LHCN-M2 (cell line): ENCODE data around the gene ABHD5. TPM values are rescaled to one million over a fixed set of nuclear protein-coding genes. Genes with fewer than 3 reads are reported as not detected.
"Not testable (repeated sequence)": the region's sequence is repeated elsewhere in the genome, so short reads cannot be mapped to it uniquely, and the experiment has no call there.

ENCODE experiments used
- DNase-seq: peaks from one replicate; pipeline ENCODE4 v3.0.0-alpha.2; 2012; ENCODE audit warnings: low read depth
- polyA plus RNA-seq: library from polyadenylated mRNA; unstranded; fragments of >200 nt; gene quantifications from one replicate; pipeline ENCODE4 v1.2.1, GENCODE V29; 2012; ENCODE audit warnings: missing spikeins
- total RNA-seq: library from RNA; depleted of rRNA; stranded (reverse); fragments of >200 nt; gene quantifications from 2 replicates; pipeline ENCODE4 v1.2.3, GENCODE V29; 2014; rRNA removed

The ABHD5 gene
- 32.3 and 34.6 TPM in 2 replicates for total RNA-seq
- polyA plus RNA-seq: 25.4 TPM

- DNase-seq: peak; percentile 91
Observed at GRCh38 chr3:43690400-43691119, at the start of gene ABHD5. Gene ABHD5, plus strand, starts transcription at chr3:43690938. Its CDS starts 55 bp downstream, at chr3:43690993.

DNA sequence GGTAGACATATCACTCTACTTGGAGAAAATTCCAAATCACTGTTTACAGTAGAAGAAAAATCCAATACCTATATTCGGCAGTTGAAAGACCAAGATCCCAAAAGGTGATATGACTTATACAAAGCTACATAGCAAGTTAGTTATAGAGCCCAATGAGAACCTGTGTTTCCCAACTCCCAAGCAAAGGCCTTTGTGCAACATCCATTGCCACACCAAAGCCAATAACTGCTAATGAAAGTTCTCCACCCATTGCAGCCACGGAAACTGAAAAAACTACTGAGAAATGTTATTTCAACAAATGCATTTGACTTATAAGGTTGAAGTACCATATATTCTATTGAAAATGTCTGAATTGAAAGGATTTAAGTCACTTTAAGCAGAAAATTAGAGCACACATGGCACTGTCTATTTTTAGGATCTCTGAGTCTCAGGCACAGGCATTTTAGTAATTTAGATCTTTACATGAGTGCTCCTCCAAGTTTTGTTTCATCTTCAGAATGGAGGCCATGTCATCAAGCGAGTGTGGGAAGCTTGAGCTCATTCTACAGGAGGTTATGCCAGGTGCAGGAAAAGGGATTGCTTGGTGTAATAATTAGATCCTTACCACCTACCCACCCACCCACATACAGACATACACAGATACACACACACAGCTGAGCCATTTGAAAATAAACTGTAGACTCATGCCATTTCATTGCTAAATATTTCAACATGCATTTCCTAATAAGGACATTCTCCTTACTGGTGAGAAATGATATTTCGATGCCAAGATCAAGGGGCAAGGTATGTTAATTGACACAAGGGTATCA is 49.2 kb upstream of the ABHD5 start:
- DNase-seq: peak; percentile 38

DNA sequence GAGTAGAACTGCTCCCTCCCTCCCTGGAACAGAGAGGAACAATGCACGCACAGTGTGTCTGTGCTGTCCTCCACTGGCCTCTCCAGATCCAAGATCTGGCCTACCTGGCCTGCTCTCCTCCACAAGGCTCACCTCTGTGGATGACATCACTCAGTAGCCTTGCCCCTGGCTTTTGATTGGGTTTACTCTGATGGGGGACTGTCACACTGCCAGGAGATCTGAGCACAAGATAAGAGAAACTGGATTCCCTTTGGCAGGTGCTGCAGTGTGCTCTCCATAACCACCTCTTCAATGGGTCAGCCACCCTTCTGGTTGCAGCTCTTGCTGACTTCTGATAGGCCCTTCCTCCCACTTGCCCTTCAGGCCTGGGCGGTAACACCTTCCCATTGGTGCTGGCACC is 46.3 kb upstream of the ABHD5 start:
- no peak for DNase-seq

- DNase-seq: no peak
Observed at GRCh38 chr3:43647331-43648166, 43.2 kb upstream of the ABHD5 start.

DNA sequence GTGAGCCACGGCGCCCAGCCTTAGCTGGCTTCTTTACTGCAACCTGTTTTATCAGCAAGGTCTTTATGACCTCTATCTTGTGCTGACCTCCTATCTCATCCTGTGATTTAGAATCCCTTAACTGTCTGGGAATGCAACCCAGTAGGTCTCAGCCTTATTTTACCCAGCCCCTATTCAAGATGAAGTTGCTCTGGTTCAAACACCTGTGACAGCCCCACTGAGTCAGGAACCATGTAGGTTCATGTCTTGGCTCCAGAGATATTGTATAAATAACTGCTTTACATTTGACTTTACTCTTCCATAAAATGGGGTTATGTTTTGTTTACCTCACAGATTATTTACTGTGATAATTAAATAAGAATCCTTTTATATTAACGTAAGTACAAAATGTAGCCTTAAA is 41.8 kb upstream of the ABHD5 start:
- no peak for DNase-seq

GRCh38 chr3:43649365-43649968 is 41.3 kb upstream of the ABHD5 start:
- DNase-seq: no peak

GRCh38 chr3:43650345-43650744 is 40.4 kb upstream of the ABHD5 start:
- DNase-seq: no peak

- DNase-seq: not testable (repeated sequence)
Observed at GRCh38 chr3:43656390-43656789, 34.3 kb upstream of the ABHD5 start.

- no peak for DNase-seq
Observed at GRCh38 chr3:43659250-43659880, 31.4 kb upstream of the ABHD5 start.

- not testable (repeated sequence) for DNase-seq
Observed at GRCh38 chr3:43661376-43661775, 29.4 kb upstream of the ABHD5 start.

DNA sequence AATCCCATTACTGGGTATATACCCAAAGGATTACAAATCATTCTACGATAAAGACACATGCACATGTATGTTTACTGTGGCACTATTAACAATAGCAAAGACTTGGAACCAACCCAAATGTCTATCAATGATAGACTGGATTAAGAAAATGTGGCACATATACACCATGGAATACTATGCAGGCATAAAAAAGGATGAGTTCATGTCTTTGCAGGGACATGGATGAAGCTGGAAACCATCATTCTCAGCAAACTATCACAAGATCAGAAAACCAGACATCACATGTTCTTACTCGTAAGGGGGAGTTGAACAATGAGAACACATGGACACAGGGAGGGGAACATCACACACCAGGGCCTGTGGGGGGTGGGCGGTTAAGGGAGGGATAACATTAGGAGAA is 25.7 kb upstream of the ABHD5 start:
- not testable (repeated sequence) for DNase-seq

- no peak for DNase-seq
Observed at GRCh38 chr3:43670635-43671522, 19.9 kb upstream of the ABHD5 start.

- DNase-seq: peak; percentile 68
Observed at GRCh38 chr3:43674345-43675085, 16.2 kb upstream of the ABHD5 start.

DNA sequence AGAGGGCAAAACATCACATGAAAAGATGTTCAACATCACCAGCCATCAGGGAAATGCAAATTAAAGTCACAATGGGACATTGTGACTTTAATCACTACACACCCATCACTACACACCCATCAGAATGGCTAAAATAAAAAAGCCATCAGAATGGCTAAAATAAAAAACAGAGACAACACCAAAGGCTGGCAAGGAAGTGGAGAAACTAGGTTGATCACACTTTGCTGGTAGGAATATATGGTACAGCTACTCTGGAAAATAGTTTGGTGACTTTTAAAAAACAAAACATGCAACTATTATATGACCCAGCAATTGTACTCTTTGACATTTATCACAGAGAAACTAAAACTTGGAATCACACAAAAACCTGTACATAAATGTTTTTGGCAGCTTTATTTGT is 15.1 kb upstream of the ABHD5 start:
- no peak for DNase-seq

GRCh38 chr3:43676441-43676840 is 14.3 kb upstream of the ABHD5 start:
- no peak for DNase-seq

GRCh38 chr3:43678375-43678774 is 12.4 kb upstream of the ABHD5 start:
- not testable (repeated sequence) for DNase-seq

- not testable (repeated sequence) for DNase-seq
Observed at GRCh38 chr3:43678887-43679449, 11.8 kb upstream of the ABHD5 start.

- not testable (repeated sequence) for DNase-seq
Observed at GRCh38 chr3:43680857-43681256, 9.9 kb upstream of the ABHD5 start.

DNA sequence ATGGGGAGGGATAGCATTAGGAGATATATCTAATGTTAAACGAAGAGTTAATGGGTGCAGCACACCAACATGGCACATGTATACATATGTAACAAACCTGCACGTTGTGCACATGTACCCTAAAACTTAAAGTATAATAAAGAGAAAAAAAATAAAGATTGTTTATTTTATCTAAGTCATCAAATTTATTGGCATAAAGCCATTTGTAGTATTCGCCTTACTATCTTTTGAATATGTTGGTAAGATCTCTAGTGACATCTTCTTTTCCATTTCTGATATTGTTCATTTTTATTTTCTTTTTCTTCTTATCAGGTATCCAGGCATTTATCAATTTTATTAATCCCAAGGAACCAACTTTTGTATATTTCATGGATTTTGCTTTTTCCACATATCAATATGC is 5.8 kb upstream of the ABHD5 start:
- DNase-seq: no peak
